Ovary (tissue), 9 donors: ENCODE measurements around the gene COPS8. TPM values are rescaled to one million over a fixed set of nuclear protein-coding genes. Genes with fewer than 3 reads are reported as not detected.

Experiments
- DNase-seq, 5 donors: peaks; one replicate each; pipeline ENCODE4 v3.0.0-alpha.2; 2019 to 2020
- H3K27ac ChIP-seq, 2 donors: fragments of 200-600 bp; one replicate each; pipeline versions ENCODE4 v1.5.1 to v1.8.0; 2019 to 2022
- H3K27me3 ChIP-seq: fragments of 200-600 bp; one replicate; pipeline ENCODE4 v1.8.0; 2022
- H3K36me3 ChIP-seq: fragments of 200-600 bp; sonication (generic); one replicate; pipeline ENCODE4 v1.5.1; 2019
- H3K4me1 ChIP-seq: one replicate; pipeline ENCODE4 v1.8.1; 2013; ENCODE audit warnings: mild to moderate bottlenecking, moderate library complexity; ENCODE audit not compliant: insufficient read depth
- H3K4me3 ChIP-seq: fragments of 200-600 bp; sonication (generic); one replicate; pipeline ENCODE4 v1.5.1; 2017
- H3K9me3 ChIP-seq, 2 donors: fragments of 200-600 bp in 1 of 2; sonication (generic) in 1 of 2; one replicate each; pipeline versions ENCODE4 v1.5.1 to v1.8.1; 2013 to 2019; ENCODE audit warnings: mild to moderate bottlenecking in 1 of 2, moderate library complexity in 1 of 2
- CTCF ChIP-seq, 3 donors: fragments of 450-650 bp in 2 of 3; fragments of 200-600 bp in 1 of 3; IDR thresholded peaks; one replicate each; pipeline versions ENCODE4 v1.5.1 to v1.8.0; 2016 to 2022; ENCODE audit warnings: antibody characterized with exemption in 3 of 3, mild to moderate bottlenecking in 1 of 3
- EP300 ChIP-seq: sonication (generic); formaldehyde crosslinking; IDR thresholded peaks from one replicate; pipeline ENCODE4 v1.6.1; 2017; ENCODE audit warnings: antibody characterized with exemption
- POLR2A ChIP-seq: fragments of 450-650 bp; IDR thresholded peaks from one replicate; pipeline ENCODE4 v1.6.1; 2017; ENCODE audit warnings: antibody characterized with exemption, mild to moderate bottlenecking, moderate library complexity
- WGBS, 3 donors: extraction: QIAGEN DNeasy Blood & Tissue Kit in 1 of 3; methylation state at CpG; one replicate each; pipeline versions ENCODE4 v1.1.5 to v1.1.7; 2013 to 2017; 5-methylcytosine and 5-hydroxymethylcytosine counted together
- intact Hi-C, 4 donors: fragments of 100-400 bp; cut with DNase I; formaldehyde crosslinking; loops; one replicate each; pipeline versions ENCODE4 v1.11.0 to v1.15.1; 2022 to 2023
- polyA plus RNA-seq, 2 donors: library from polyadenylated mRNA; stranded (reverse); fragments of 200-250 nt in 1 of 2; fragments of 350-450 nt in 1 of 2; fragmentation: Illumina TruSeq in 1 of 2; extraction: RNeasy Lipid Tissue Mini Kit (QIAGEN cat#74804) in 1 of 2; gene quantifications; one replicate each; pipeline ENCODE4 v1.2.3, GENCODE V29; 2013 to 2014
- total RNA-seq, 7 donors: library from RNA; depleted of rRNA in 2 of 7; stranded (reverse); fragments of >200 nt in 2 of 7; fragmentation: NEBNext Ultra II Directional in 3 of 7; extraction: Animal tissue kit (Norgen Biotek cat#: 25700) in 3 of 7; gene quantifications; one replicate each; pipeline versions ENCODE4 v1.1.0 to v1.2.4, GENCODE V29; 2016 to 2023
- donor health status: DM: no; HTN: no; CAD: no; lungs with moderate emphysema.
- donor health status: DM: no; HTN: no; CAD: no.
- donor health status: Bipolar disorder and iron deficiency.
- donor health status: DM: yes; HTN: yes; CAD: no.
- donor health status: DM: no; HTN: no; CAD: no.
- donor health status: DM: yes; HTN: yes; CAD: no.

The COPS8 gene
- total and polyA plus RNA-seq, 9 donors: 43.9 to 116 (median 56.6) TPM

- no peaks in the 10 kb centered on the region for H3K27me3 ChIP-seq
- no peaks in the 10 kb centered on the region for H3K9me3 ChIP-seq
- TF ChIP-seq POLR2A (no peak), CTCF (IDR thresholded peaks at IDR 0.05) (no peak), EP300 (no peak)
- H3K4me3 ChIP-seq: no peak overlapping the region
- DNase-seq: no peak
- H3K27ac ChIP-seq: no peak overlapping the region
- 81 to 88% (median 87%) methylated on average over 4 of the region's 4 CpGs for WGBS, 3 donors
- intact Hi-C loops: loop anchor here in 1 of 4 donors (10.0 kb wide), 3 partner anchors 57 to 477 kb away; no protein-coding TSS in a partner anchor
- no peaks in the 10 kb centered on the region for H3K36me3 ChIP-seq
- peaks cover 2% of the 10 kb centered on the region for H3K4me1 ChIP-seq
Observed at GRCh38 chr2:237097911-237098702, 12.4 kb downstream of the COPS8 start.

GRCh38 chr2:237099804-237100203 is 14.1 kb downstream of the COPS8 start:
- no peak for DNase-seq
- intact Hi-C loops: loop anchor here in 1 of 4 donors (10.0 kb wide), 3 partner anchors 55 to 475 kb away; no protein-coding TSS in a partner anchor
- no peak overlapping the region for H3K4me3 ChIP-seq
- no peaks in the 10 kb centered on the region for H3K27me3 ChIP-seq
- no peak for TF ChIP-seq POLR2A
- no peak for TF ChIP-seq CTCF (IDR thresholded peaks at IDR 0.05)
- TF ChIP-seq EP300: no peak
- H3K27ac ChIP-seq: no peak overlapping the region
- H3K4me1 ChIP-seq: peaks cover 2% of the 10 kb centered on the region
- H3K36me3 ChIP-seq: no peaks in the 10 kb centered on the region
- no peaks in the 10 kb centered on the region for H3K9me3 ChIP-seq
- 84 to 86% (median 85%) methylated on average over 3 of the region's 3 CpGs for WGBS, 3 donors

GRCh38 chr2:237101118-237101979 is 15.7 kb downstream of the COPS8 start:
- no peaks in the 10 kb centered on the region for H3K36me3 ChIP-seq
- no peak for DNase-seq
- H3K27me3 ChIP-seq: no peaks in the 10 kb centered on the region
- no peak overlapping the region for H3K27ac ChIP-seq
- TF ChIP-seq CTCF (IDR thresholded peaks at IDR 0.05): no peak
- no peak for TF ChIP-seq POLR2A
- TF ChIP-seq EP300: no peak
- H3K4me3 ChIP-seq: no peak overlapping the region
- no peaks in the 10 kb centered on the region for H3K9me3 ChIP-seq
- peaks cover under 1% of the 10 kb centered on the region for H3K4me1 ChIP-seq
- intact Hi-C loops: no loop called here
- 92 to 94% (median 92%) methylated on average over 6 of the region's 6 CpGs for WGBS, 3 donors

- no peak overlapping the region for H3K27ac ChIP-seq
- no peak for TF ChIP-seq CTCF (IDR thresholded peaks at IDR 0.05)
- no peak for TF ChIP-seq POLR2A
- TF ChIP-seq EP300: no peak
- H3K27me3 ChIP-seq: no peaks in the 10 kb centered on the region
- no peak overlapping the region for H3K4me3 ChIP-seq
- intact Hi-C loops: no loop called here
- H3K9me3 ChIP-seq: no peaks in the 10 kb centered on the region
- WGBS, 3 donors: 90 to 97% (median 94%) methylated on average over 3 of the region's 3 CpGs
- H3K4me1 ChIP-seq: no peaks in the 10 kb centered on the region
- H3K36me3 ChIP-seq: no peaks in the 10 kb centered on the region
- DNase-seq: no peak
Observed at GRCh38 chr2:237102428-237102827, 16.7 kb downstream of the COPS8 start.
